Astrocyte (in vitro differentiated cells and primary cell): ENCODE data around the gene RECQL5.

ENCODE experiments used
- EZH2 ChIP-seq: IDR thresholded peaks from 2 replicates; pipeline ENCODE4 v1.6.1; 2012; ENCODE audit warnings: mild to moderate bottlenecking, low read length, inconsistent platforms; ENCODE audit not compliant: insufficient read depth
- TF ChIP-seq, protein P1 (sequence below): IDR thresholded peaks from 2 replicates; pipeline ENCODE4 v1.5.1; 2011; ENCODE audit warnings: low read depth, mild to moderate bottlenecking, inconsistent platforms, low read length, moderate library complexity; ENCODE audit not compliant: insufficient read depth

DNA sequence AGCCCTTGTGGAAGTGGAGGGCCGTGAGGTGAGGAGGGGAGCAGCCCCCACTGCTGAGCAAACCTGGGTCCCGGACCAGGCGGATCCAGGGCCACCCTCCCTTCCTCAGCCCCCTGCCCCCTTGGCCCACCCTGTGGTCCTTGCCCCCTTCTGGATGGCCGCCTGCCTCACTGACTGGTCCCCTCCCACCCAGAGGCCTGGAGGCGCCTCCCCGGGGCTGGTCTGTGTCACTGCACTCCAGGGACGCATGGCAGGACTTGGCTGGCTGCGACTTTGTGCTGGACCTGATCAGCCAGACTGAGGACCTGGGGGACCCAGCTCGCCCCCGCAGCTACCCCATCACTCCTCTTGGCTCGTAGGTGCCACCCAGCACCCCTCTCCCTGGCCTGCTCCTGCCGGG lies 52.9 kb downstream of the RECQL5 start:
- TF ChIP-seq, protein P1, sequence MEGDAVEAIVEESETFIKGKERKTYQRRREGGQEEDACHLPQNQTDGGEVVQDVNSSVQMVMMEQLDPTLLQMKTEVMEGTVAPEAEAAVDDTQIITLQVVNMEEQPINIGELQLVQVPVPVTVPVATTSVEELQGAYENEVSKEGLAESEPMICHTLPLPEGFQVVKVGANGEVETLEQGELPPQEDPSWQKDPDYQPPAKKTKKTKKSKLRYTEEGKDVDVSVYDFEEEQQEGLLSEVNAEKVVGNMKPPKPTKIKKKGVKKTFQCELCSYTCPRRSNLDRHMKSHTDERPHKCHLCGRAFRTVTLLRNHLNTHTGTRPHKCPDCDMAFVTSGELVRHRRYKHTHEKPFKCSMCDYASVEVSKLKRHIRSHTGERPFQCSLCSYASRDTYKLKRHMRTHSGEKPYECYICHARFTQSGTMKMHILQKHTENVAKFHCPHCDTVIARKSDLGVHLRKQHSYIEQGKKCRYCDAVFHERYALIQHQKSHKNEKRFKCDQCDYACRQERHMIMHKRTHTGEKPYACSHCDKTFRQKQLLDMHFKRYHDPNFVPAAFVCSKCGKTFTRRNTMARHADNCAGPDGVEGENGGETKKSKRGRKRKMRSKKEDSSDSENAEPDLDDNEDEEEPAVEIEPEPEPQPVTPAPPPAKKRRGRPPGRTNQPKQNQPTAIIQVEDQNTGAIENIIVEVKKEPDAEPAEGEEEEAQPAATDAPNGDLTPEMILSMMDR = no peak
- no peak for TF ChIP-seq EZH2
